Activated T-helper 9 cell treated with anti-CD3 and anti-CD28 coated beads, Interleukin-2, amount 50 U/mL, for 16 hours (primary cell): ENCODE results near the gene SLC41A3.
"Not testable (repeated sequence)": the region's sequence is repeated elsewhere in the genome, so short reads cannot be mapped to it uniquely, and the experiment has no call there.

Experiments
- DNase-seq: peaks from one replicate; pipeline ENCODE4 v3.0.0-alpha.2; 2020; ENCODE audit warnings: low read depth

SLC41A3 gene

GRCh38 chr3:126025862-126026261 lies 58.1 kb downstream of the SLC41A3 start:
- no peak for DNase-seq

DNA sequence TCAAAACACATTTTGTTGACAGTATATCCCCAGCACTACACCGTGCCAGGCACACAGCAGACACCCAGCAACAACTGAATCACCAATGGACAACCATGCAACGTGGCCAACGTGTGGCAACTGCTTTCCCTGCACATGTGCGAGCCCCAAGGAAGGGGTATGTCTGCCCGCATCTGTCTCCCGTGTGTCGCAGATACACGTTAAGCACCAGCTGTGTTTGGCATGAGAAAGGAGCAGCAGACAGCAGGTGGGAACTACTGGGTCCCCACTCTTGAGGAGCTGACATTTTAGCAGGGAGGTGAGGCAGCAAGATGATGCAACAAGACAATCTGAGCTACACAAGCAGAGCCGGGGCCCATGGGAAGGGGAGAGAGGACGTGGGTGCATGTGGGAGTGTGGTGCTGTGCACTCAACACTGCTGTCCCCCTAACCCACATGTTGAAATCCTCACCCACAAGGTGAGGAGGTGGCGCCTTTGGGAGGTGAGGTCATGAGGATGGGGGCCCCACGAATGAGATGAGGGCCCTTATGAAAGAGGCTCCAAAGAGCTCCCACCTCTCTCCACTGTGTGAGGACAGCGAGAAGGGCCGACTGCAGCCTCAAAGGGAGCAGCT lies 58.7 kb downstream of the SLC41A3 start:
- no peak for DNase-seq

GRCh38 chr3:126024049-126024854 lies 59.7 kb downstream of the SLC41A3 start:
- no peak for DNase-seq

GRCh38 chr3:126023390-126023789 lies 60.5 kb downstream of the SLC41A3 start:
- DNase-seq, result no peak

- DNase-seq, result no peak
These were observed 61.1 kb downstream of the SLC41A3 start for GRCh38 chr3:126022741-126023359.

DNA sequence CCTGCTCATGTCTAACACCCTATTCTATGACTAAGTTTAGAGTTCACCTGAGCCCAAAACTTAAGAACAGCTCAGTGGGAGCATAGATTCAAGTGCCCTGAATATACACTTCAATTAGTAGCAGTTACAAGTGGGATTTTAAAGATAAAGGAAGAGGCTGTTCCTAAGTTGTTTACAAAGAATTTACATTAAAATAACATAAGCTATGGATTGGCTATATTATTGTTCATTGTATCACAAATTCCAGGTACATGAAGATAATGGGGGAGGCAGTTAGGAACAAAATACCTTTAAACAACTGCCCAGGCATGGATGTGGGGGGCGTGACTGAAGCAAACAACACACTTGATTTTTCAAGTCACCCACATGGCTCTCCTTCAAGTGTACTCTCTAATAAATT lies 62.2 kb downstream of the SLC41A3 start:
- DNase-seq, result no peak

GRCh38 chr3:126021224-126021623 lies 62.7 kb downstream of the SLC41A3 start:
- no peak for DNase-seq

DNA sequence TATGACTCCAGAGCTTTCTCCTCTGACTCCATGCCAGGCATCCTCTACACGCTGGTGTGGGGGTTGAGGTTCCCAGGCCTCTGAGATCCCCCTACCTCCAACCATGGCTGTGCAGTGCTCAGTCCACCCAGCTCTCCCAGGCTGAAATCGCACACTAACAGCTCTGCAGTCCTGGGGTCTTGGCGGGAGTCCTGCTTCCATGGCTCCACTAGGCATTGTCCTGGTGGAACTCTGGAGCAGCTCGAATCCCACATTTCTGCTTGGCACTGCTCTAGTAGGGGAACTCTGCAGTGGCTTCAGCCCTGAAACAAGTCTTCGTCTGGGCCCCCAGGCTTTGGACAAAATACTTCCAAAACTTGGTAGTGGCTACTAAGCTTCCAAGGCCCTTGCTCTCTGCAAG lies 64.2 kb downstream of the SLC41A3 start:
- no peak for DNase-seq

- DNase-seq, result no peak
These were observed 64.9 kb downstream of the SLC41A3 start for GRCh38 chr3:126018995-126019394.

DNA sequence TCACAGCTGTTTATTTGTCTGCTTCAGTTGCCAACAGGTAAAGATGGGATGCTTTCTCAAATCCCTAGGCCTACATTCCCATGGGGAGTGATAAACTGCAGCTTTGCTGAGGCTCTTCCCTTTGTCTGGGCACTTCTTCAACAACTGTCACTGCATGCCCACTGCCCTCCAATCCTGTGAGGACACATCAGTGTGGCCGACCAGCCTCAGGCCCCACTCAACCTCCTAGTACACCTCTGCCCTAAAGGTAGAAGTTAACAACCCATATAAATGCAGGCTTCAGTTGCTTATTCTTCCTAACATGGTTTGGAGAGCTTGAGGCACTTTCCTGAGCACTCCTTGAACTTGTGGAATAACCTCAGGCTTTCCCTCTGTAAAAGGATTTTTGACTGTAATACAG lies 65.4 kb downstream of the SLC41A3 start:
- no peak for DNase-seq

GRCh38 chr3:126017362-126017761 lies 66.6 kb downstream of the SLC41A3 start:
- DNase-seq, result no peak

DNA sequence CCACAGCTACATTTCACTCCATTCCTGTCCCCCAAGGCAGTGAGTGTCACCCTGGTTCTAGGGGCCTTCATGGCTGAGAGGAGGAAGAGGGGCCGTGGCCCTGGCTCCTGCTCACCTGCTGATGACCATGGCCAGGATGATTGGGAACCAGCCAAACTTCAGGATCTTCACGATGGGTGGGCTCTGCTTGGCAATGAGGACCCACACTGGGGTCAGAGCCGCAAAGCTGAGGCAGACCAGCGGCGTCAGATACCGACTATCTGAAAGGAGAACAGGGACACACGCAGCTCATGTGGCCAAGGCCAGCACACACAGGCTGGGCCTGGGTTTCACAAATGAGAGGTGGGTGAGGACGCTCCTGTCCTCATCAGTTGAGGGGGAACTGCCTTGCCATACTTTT lies 67.3 kb downstream of the SLC41A3 start:
- no peak for DNase-seq

GRCh38 chr3:126015075-126015474 lies 68.8 kb downstream of the SLC41A3 start:
- DNase-seq, result no peak

DNA sequence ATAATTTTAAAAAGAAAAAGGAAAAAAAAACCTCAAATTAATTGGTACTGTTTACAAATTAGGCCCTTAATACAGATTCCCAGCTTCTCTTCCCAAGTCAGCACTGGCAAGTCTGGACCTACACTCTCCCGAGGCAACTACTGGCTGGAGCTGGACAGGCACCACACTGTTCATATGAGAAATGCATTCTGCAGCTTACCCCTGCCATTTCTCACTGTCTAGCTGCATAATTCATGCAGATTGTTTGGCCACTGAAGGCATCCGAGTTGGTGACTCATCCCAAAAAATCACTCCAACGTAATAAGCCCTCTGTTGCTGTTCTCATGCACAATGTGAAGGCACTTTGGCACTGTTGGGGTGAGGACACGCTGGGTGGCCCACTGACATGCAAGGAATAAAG lies 69.7 kb downstream of the SLC41A3 start:
- no peak for DNase-seq

- no peak for DNase-seq
These were observed 70.2 kb downstream of the SLC41A3 start for GRCh38 chr3:126013751-126014156.

- DNase-seq, result no peak
These were observed 74.7 kb downstream of the SLC41A3 start for GRCh38 chr3:126009181-126009580.

DNA sequence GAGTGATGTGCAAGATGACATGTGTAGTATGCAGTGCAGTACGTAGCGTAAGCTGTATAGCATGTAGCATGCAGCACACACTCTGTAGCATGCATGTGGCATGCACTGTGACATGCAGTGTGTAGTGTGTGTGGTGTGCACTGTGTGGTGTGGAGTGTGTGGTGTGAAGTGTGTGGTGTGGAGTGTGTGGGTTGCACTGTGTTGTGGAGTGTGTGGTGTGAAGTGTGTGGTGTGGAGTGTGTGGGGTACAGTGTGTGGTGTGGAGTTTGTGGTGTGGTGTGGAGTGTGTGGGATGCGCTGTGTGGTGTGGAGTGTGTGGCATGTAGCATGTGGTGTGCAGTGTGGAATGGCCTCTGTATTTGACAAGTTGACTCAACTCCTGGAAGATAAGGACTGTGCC lies 75.7 kb downstream of the SLC41A3 start:
- DNase-seq, result no peak

GRCh38 chr3:126005951-126006350 lies 78.0 kb downstream of the SLC41A3 start:
- DNase-seq, result no peak

DNA sequence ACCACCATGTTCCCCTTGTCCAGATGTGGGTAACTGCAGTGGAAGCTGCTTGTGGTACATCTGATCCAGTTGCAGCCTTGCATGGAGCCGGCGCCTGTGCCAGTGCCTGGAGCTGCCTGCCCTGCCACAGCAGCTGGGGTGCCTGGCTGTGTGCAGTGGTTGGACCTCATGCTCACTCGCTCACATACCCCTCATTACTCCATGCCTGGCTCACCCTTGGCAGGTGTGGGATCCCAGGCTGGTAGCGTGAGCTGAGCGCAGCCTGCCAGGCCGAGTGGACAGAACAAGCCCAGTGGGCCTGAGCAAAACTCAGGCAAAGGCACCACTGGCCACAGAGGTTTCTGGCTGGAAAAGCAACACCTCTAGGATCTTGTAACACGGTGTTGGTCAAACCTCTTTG lies 79.2 kb downstream of the SLC41A3 start:
- no peak for DNase-seq

GRCh38 chr3:126004217-126004616 lies 79.7 kb downstream of the SLC41A3 start:
- DNase-seq, result no peak

DNA sequence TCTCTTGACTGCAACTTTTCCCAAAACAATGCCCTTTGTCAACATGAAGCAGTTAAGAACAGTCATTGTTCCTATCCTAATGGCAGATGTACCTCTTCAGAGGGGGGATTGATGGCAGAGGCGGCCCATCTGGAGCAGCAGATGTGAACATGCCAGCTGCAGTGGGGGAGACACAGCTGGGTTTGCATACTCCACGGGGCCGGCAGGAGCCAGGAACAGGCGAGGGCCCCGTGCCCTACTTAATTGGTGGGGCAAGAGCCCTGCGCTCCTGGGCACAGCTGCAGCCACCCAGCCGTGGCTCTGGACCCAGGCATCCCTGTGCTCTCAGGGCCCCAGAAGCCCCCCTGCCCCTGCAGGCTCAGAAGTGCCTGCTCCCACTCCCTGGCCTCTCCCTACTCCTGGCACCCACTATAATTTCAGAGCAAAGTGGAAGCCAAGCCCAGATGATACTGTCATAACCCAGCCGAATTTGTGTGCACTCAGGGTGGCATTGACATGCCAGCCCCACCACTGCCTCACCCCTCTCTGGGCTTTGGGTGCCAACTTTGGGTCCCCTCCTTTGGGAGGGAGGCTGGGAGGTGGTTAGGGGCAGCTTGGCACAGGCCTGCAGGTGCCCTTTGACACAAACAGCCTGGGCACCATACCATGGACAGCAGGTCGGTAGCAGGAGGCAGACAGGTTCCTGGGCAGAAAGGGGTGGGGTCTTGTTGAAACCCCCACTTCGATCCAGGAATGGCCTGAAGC lies 80.3 kb downstream of the SLC41A3 start:
- DNase-seq, result no peak

GRCh38 chr3:126002189-126002588 lies 81.7 kb downstream of the SLC41A3 start:
- no peak for DNase-seq

- not testable (repeated sequence) for DNase-seq
These were observed 87.2 kb downstream of the SLC41A3 start for GRCh38 chr3:125996751-125997150.
